Endothelial cell of umbilical vein (primary cell): Measurements from ENCODE around the gene IKZF3. TPM values are rescaled to one million over a fixed set of nuclear protein-coding genes. Genes with fewer than 3 reads are reported as not detected.

Experiments used
- BruUV-seq: library from RNA; stranded (reverse); fragments of 400-500 nt; replicated peaks from 2 replicates; lab custom pipeline; 2021; lab: Mats Ljungman, UMichigan
- CTCF ChIA-PET: fragments of 300-600, 350-600 bp; sonication (Branson Sonifier 250); formaldehyde crosslinking; loops from one replicate; lab custom pipeline; 2021; ENCODE audit warnings: antibody characterized with exemption, inconsistent platforms; lab: Charles Lee
- POLR2A ChIA-PET: fragments of 300-600, 350-600 bp; sonication (Branson Sonifier 250); formaldehyde crosslinking; loops from one replicate; lab custom pipeline; 2021; ENCODE audit warnings: antibody characterized with exemption, inconsistent platforms; lab: Charles Lee
- DNase-seq: peaks from one replicate; pipeline ENCODE4 v3.0.0-alpha.2; 2011; ENCODE audit warnings: low read depth, low spot score
- FAIRE-seq: peaks from 2 replicates; lab custom pipeline; 2011; peaks lifted over from hg19 to GRCh38; lab: Jason Lieb, UNC
- H2AFZ ChIP-seq: 2 replicates; pipeline ENCODE4 v1.6.0; 2012; ENCODE audit warnings: low read depth, low read length, control low read depth, inconsistent platforms
- H3K27ac ChIP-seq: 2 replicates; pipeline ENCODE4 v1.5.1; 2011; ENCODE audit warnings: low read depth, mild to moderate bottlenecking, control low read depth, low read length, moderate library complexity; ENCODE audit not compliant: insufficient read depth
- H3K27me3 ChIP-seq, 2 experiments: 2 replicates each; pipeline versions ENCODE4 v1.6.0 to v1.6.1; 2011; ENCODE audit warnings: low read length in 2 of 2, mixed read lengths in 1 of 2; ENCODE audit not compliant: control insufficient read depth in 2 of 2, insufficient read depth in 2 of 2
- H3K36me3 ChIP-seq, 2 experiments: 2 replicates in 1 of 2; 3 replicates in 1 of 2; pipeline ENCODE4 v1.5.1; 2011; ENCODE audit warnings: low read length in 2 of 2, mild to moderate bottlenecking in 1 of 2, moderate library complexity in 1 of 2; ENCODE audit not compliant: control insufficient read depth in 2 of 2, insufficient read depth in 2 of 2; ENCODE audit errors: extremely low read depth in 1 of 2
- H3K4me1 ChIP-seq: 3 replicates; pipeline ENCODE4 v1.5.1; 2011; ENCODE audit warnings: mild to moderate bottlenecking, low read length; ENCODE audit not compliant: control insufficient read depth, insufficient read depth; ENCODE audit errors: extremely low read depth
- H3K4me2 ChIP-seq: 2 replicates; pipeline ENCODE4 v1.6.1; 2011; ENCODE audit warnings: low read length, control low read depth, mixed read lengths; ENCODE audit not compliant: insufficient read depth
- H3K4me3 ChIP-seq, 3 experiments: fragments of 200-600 bp in 1 of 3; sonication (generic), shearing (Covaris generic) in 1 of 3; replicated peaks in 1 of 3; 2 replicates each; pipeline ENCODE4 v1.5.1; 2011 to 2016; ENCODE audit warnings: control low read depth in 3 of 3, low read length in 3 of 3, mild to moderate bottlenecking in 2 of 3, inconsistent platforms in 1 of 3, low read depth in 1 of 3, moderate library complexity in 1 of 3; ENCODE audit not compliant: insufficient read depth in 1 of 3
- H3K79me2 ChIP-seq: 2 replicates; pipeline ENCODE4 v1.6.0; 2012; ENCODE audit warnings: low read length, inconsistent platforms; ENCODE audit not compliant: control insufficient read depth, insufficient read depth
- H3K9ac ChIP-seq: replicated peaks from 2 replicates; pipeline ENCODE3; 2011; ENCODE audit warnings: low read length, control low read depth; ENCODE audit not compliant: insufficient read depth; ENCODE audit errors: extremely low read depth
- H3K9me1 ChIP-seq: replicated peaks from 3 replicates; pipeline ENCODE4 v1.6.0; 2011; ENCODE audit warnings: mild to moderate bottlenecking, low read length; ENCODE audit not compliant: control insufficient read depth, insufficient read depth; ENCODE audit errors: extremely low read depth
- H3K9me3 ChIP-seq: replicated peaks from 2 replicates; pipeline ENCODE4 v1.5.1; 2012; ENCODE audit warnings: low read length, inconsistent platforms; ENCODE audit not compliant: control insufficient read depth, insufficient read depth
- H4K20me1 ChIP-seq: replicated peaks from 2 replicates; pipeline ENCODE3; 2011; ENCODE audit warnings: mild to moderate bottlenecking, low read length; ENCODE audit not compliant: control insufficient read depth, insufficient read depth; ENCODE audit errors: extremely low read depth
- EZH2 ChIP-seq: IDR thresholded peaks from 2 replicates; pipeline ENCODE4 v1.6.1; 2012; ENCODE audit warnings: borderline replicate concordance, low read depth, mild to moderate bottlenecking, moderate library complexity, low read length, inconsistent platforms; ENCODE audit not compliant: severe bottlenecking
- FOS ChIP-seq: IDR thresholded peaks from 2 replicates; pipeline ENCODE4 v1.6.1; 2011; ENCODE audit warnings: mild to moderate bottlenecking, low read length, moderate library complexity, borderline replicate concordance; ENCODE audit not compliant: insufficient read depth
- GATA2 ChIP-seq: IDR thresholded peaks from 2 replicates; pipeline ENCODE4 v1.7.0; 2011; ENCODE audit warnings: low read depth, mild to moderate bottlenecking, moderate library complexity, mixed read lengths, low read length; ENCODE audit not compliant: insufficient read length, insufficient read depth
- JUN ChIP-seq: IDR thresholded peaks from 2 replicates; pipeline ENCODE4 v1.6.1; 2011; ENCODE audit warnings: borderline replicate concordance, low read depth; ENCODE audit not compliant: insufficient read length, insufficient read depth
- MAX ChIP-seq: IDR thresholded peaks from 2 replicates; pipeline ENCODE4 v1.6.1; 2011; ENCODE audit not compliant: insufficient read depth, insufficient read length
- MYC ChIP-seq: IDR thresholded peaks from one replicate; pipeline ENCODE4 v1.6.1; 2011; ENCODE audit warnings: mild to moderate bottlenecking, low read depth, low read length
- POLR2A ChIP-seq: IDR thresholded peaks from 2 replicates; pipeline ENCODE4 v1.6.1; 2012; ENCODE audit warnings: low read depth, mild to moderate bottlenecking, control low read depth, low read length
- POLR2AphosphoS5 ChIP-seq: IDR thresholded peaks from 2 replicates; pipeline ENCODE4 v1.6.1; 2012; ENCODE audit warnings: low read depth, mild to moderate bottlenecking, control low read depth, low read length, moderate library complexity; ENCODE audit not compliant: insufficient read depth
- dilution Hi-C: fragments of 300-500 bp; cut with MboI; formaldehyde crosslinking; loops from one replicate; pipeline ENCODE4 v1.15.0; 2019; ENCODE audit warnings: low sequenced_read_pairs; ENCODE audit not compliant: extremely low pct_ligation_motif_present
- intact Hi-C: fragments of 100-400 bp; cut with micrococcal nuclease; formaldehyde crosslinking; loops from one replicate; pipeline ENCODE4 v1.10.0; 2022
- polyA plus RNA-seq, 4 experiments: library from polyadenylated mRNA; depleted of rRNA in 3 of 4; stranded (reverse) in 3 of 4; unstranded in 1 of 4; fragments of >200 nt; gene quantifications; 2 replicates each; pipeline versions ENCODE4 v1.2.1 to v1.2.3, GENCODE V29; 2011 to 2012; ENCODE audit warnings: missing spikeins in 1 of 4
- total RNA-seq: library from RNA; stranded (reverse); gene quantifications from 2 replicates; pipeline ENCODE4 v1.2.3, GENCODE V29; 2021
- TF ChIP-seq, protein P1 (sequence below), 2 donors: IDR thresholded peaks; 1 replicate in 1 of 2; 2 replicates in 1 of 2; pipeline ENCODE4 v1.5.1; 2011; ENCODE audit warnings: low read length in 2 of 2, mild to moderate bottlenecking in 2 of 2, moderate library complexity in 2 of 2, control low read depth in 1 of 2, inconsistent platforms in 1 of 2, low read depth in 1 of 2; ENCODE audit not compliant: insufficient read depth in 1 of 2; ENCODE audit errors: extremely low read depth in 1 of 2

IKZF3 gene
- total and polyA plus RNA-seq, 2 donors (not counting 3 experiments of a cell fraction or from before 2014, with no cell fraction given) = not detected

- H3K27ac ChIP-seq = no peak overlapping the region
- no peaks in the 10 kb centered on the region for H3K79me2 ChIP-seq
- H3K4me2 ChIP-seq = peak overlapping the region; percentile 36
- H4K20me1 ChIP-seq = no peaks in the 10 kb centered on the region
- H3K9me1 ChIP-seq = no peaks in the 10 kb centered on the region
- CTCF ChIA-PET = interaction anchor here (0.7 to 1.7 kb wide), 2 partner anchors 9 to 13 kb away, joined by 3 to 6 read pairs; no protein-coding TSS in a partner anchor
- BruUV-seq = no TSS peak
- no peak overlapping the region for H3K9ac ChIP-seq
- H3K4me3 ChIP-seq = no peak overlapping the region
- intact Hi-C loops (no loop called here), dilution Hi-C loops (no loop called here)
- no peaks in the 10 kb centered on the region for H3K36me3 ChIP-seq
- H3K27me3 ChIP-seq = peaks cover 37 to 60% of the 10 kb centered on the region in 2 experiments
- no peaks in the 10 kb centered on the region for H3K9me3 ChIP-seq
- no peak overlapping the region for H2AFZ ChIP-seq
- no peak for FAIRE-seq
- DNase-seq = peak; percentile 15
- peak; percentile 19 for TF ChIP-seq FOS
- no peak for TF ChIP-seq POLR2A
- TF ChIP-seq GATA2 = peak; percentile 65
- POLR2A ChIA-PET = no interaction called here
- peaks cover 8% of the 10 kb centered on the region for H3K4me1 ChIP-seq
These were observed 59.3 kb downstream of the IKZF3 start for GRCh38 chr17:39804839-39805238.

DNA sequence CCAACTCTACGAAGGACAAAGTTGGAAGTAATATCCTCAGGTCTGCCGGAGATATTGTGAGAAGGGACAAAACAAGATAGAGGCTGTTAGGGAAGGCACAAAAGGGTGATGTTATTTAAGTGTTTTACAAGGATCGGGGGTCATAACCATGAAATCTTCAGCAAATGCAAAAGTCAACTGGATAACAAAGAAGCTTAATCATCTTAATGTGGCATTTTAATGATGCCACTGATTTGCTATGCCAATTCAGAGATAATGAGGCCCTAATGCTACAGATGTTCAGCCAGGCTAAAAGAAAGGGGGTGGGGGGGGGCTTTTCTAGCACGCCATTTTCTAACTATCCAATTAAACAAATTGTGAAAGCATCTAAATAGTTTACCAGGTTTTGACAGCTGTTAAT, 63.1 kb downstream of the IKZF3 start:
- no peaks in the 10 kb centered on the region for H3K9me3 ChIP-seq
- no peak overlapping the region for H2AFZ ChIP-seq
- FAIRE-seq = no peak
- H3K36me3 ChIP-seq = no peaks in the 10 kb centered on the region
- H3K4me1 ChIP-seq = peaks cover 8% of the 10 kb centered on the region
- no peak overlapping the region for H3K4me2 ChIP-seq
- no peak overlapping the region for H3K27ac ChIP-seq
- TF ChIP-seq GATA2 (no peak), POLR2A (no peak), FOS (no peak), MAX (no peak), POLR2AphosphoS5 (no peak), MYC (no peak), JUN (no peak), EZH2 (no peak)
- TF ChIP-seq, protein P1, sequence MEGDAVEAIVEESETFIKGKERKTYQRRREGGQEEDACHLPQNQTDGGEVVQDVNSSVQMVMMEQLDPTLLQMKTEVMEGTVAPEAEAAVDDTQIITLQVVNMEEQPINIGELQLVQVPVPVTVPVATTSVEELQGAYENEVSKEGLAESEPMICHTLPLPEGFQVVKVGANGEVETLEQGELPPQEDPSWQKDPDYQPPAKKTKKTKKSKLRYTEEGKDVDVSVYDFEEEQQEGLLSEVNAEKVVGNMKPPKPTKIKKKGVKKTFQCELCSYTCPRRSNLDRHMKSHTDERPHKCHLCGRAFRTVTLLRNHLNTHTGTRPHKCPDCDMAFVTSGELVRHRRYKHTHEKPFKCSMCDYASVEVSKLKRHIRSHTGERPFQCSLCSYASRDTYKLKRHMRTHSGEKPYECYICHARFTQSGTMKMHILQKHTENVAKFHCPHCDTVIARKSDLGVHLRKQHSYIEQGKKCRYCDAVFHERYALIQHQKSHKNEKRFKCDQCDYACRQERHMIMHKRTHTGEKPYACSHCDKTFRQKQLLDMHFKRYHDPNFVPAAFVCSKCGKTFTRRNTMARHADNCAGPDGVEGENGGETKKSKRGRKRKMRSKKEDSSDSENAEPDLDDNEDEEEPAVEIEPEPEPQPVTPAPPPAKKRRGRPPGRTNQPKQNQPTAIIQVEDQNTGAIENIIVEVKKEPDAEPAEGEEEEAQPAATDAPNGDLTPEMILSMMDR (IDR thresholded peaks at IDR 0.05; ENCODE audit: extremely low read depth in 1 of 2, insufficient read depth in 1 of 2, low read depth in 1 of 2, low read length in 2 of 2) = no peak
- H3K9ac ChIP-seq = no peak overlapping the region
- BruUV-seq = no TSS peak
- no peak for DNase-seq
- H3K79me2 ChIP-seq = no peaks in the 10 kb centered on the region
- ChIA-PET POLR2A (no interaction called here), CTCF (no interaction called here)
- peaks cover 24 to 44% of the 10 kb centered on the region in 2 experiments for H3K27me3 ChIP-seq
- intact Hi-C loops = no loop called here
- dilution Hi-C loops = no loop called here
- H3K4me3 ChIP-seq = no peak overlapping the region
- no peaks in the 10 kb centered on the region for H3K9me1 ChIP-seq
- H4K20me1 ChIP-seq = no peaks in the 10 kb centered on the region
